GM12878 (cell line): ENCODE data around the gene IGHMBP2. TPM values are rescaled to one million over a fixed set of nuclear protein-coding genes. Genes with fewer than 3 reads are reported as not detected.

Experiments
- ATAC-seq: fragments of 200-7000 bp; cut with Tn5 transposase; 3 replicates; pipeline ENCODE4 v1.9.1; 2020; ENCODE audit warnings: mild to moderate bottlenecking, moderate library complexity
- BruUV-seq: library from RNA; stranded (reverse); fragments of 400-500 nt; replicated peaks from 2 replicates; lab custom pipeline; 2021; lab: Mats Ljungman, UMichigan
- CTCF ChIA-PET: fragments of 300-600 bp; sonication (Branson Sonifier 250); formaldehyde crosslinking; extraction: SDS; loops from one replicate; lab custom pipeline; 2021; ENCODE audit warnings: inconsistent platforms; lab: Yijun Ruan, JAX
- POLR2A ChIA-PET: fragments of 350-600 bp; formaldehyde crosslinking; extraction: SDS; loops from one replicate; lab custom pipeline; 2021; ENCODE audit warnings: inconsistent platforms; lab: Charles Lee
- RAD21 ChIA-PET: fragments of 300-600 bp; sonication (Branson Sonifier 250); formaldehyde crosslinking; loops from one replicate; lab custom pipeline; 2023; ENCODE audit warnings: antibody characterized with exemption; ENCODE audit not compliant: unreplicated experiment; lab: Charles Lee
- SMC1A ChIA-PET: fragments of 300-600 bp; sonication (Branson Sonifier 250); formaldehyde crosslinking; loops from one replicate; lab custom pipeline; 2023; ENCODE audit not compliant: unreplicated experiment, uncharacterized antibody; lab: Charles Lee
- DNase-seq: peaks from one replicate; pipeline ENCODE4 v3.0.0-alpha.2; 2011; ENCODE audit warnings: low read depth, low spot score
- FAIRE-seq: peaks from 3 replicates; lab custom pipeline; 2011; peaks lifted over from hg19 to GRCh38; lab: Jason Lieb, UNC
- H2AFZ ChIP-seq: 2 replicates; pipeline ENCODE4 v1.6.0; 2011; ENCODE audit warnings: low read depth, low read length, control low read depth; ENCODE audit not compliant: control insufficient read depth
- H3K27ac ChIP-seq: 2 replicates; pipeline ENCODE4 v1.5.1; 2011; ENCODE audit warnings: control low read depth; ENCODE audit not compliant: control insufficient read depth, insufficient read depth
- H3K27me3 ChIP-seq, 2 experiments: replicated peaks in 1 of 2; 2 replicates each; pipeline versions ENCODE4 v1.6.0 to v1.6.1; 2011; ENCODE audit warnings: low read length in 1 of 2; ENCODE audit not compliant: control insufficient read depth in 2 of 2, insufficient read depth in 2 of 2
- H3K36me3 ChIP-seq, 2 experiments: 2 replicates each; pipeline ENCODE4 v1.5.1; 2011; ENCODE audit warnings: low read length in 1 of 2; ENCODE audit not compliant: control insufficient read depth in 2 of 2, insufficient read depth in 2 of 2
- H3K4me1 ChIP-seq: 2 replicates; pipeline ENCODE4 v1.6.1; 2011; ENCODE audit warnings: mild to moderate bottlenecking, low read length, moderate library complexity, mixed read lengths; ENCODE audit not compliant: control insufficient read depth, insufficient read depth
- H3K4me2 ChIP-seq: 2 replicates; pipeline ENCODE4 v1.6.0; 2011; ENCODE audit warnings: control low read depth; ENCODE audit not compliant: control insufficient read depth, insufficient read depth
- H3K4me3 ChIP-seq: fragments of 200-600 bp; sonication (generic); 2 replicates; pipeline ENCODE4 v1.5.1; 2016
- H3K79me2 ChIP-seq: 2 replicates; pipeline ENCODE4 v1.6.0; 2011; ENCODE audit warnings: low read length; ENCODE audit not compliant: control insufficient read depth, insufficient read depth
- H3K9ac ChIP-seq: 2 replicates; pipeline ENCODE4 v1.8.0; 2011; ENCODE audit warnings: low read length, control low read depth, mixed read lengths; ENCODE audit not compliant: control insufficient read depth, insufficient read depth
- H3K9me3 ChIP-seq: replicated peaks from 3 replicates; pipeline ENCODE4 v1.5.1; 2011; ENCODE audit warnings: mild to moderate bottlenecking, low read length; ENCODE audit not compliant: control insufficient read depth, insufficient read depth
- H4K20me1 ChIP-seq: 2 replicates; pipeline ENCODE4 v1.6.0; 2011; ENCODE audit not compliant: control insufficient read depth, insufficient read depth
- CBX3 ChIP-seq: fragments of 200-600 bp; sonication (generic); IDR thresholded peaks from 2 replicates; pipeline ENCODE4 v1.6.1; 2016; ENCODE audit warnings: low read depth, borderline replicate concordance
- CTCF ChIP-seq, 3 experiments: IDR thresholded peaks in 2 of 3; conservative IDR thresholded peaks in 1 of 3; 2 replicates each; pipeline ENCODE4 v1.5.1; 2011; ENCODE audit warnings: low read depth in 3 of 3, low read length in 3 of 3, mild to moderate bottlenecking in 3 of 3, control low read depth in 2 of 3, moderate library complexity in 2 of 3, inconsistent platforms in 1 of 3, mixed read lengths in 1 of 3; ENCODE audit not compliant: control insufficient read depth in 2 of 3, insufficient read depth in 1 of 3; ENCODE audit errors: extremely low read depth in 1 of 3
- CUX1 ChIP-seq: IDR thresholded peaks from 2 replicates; pipeline ENCODE4 v1.6.1; 2012; ENCODE audit warnings: improper control_type of control experiment, low read depth, low read length; ENCODE audit not compliant: insufficient replicate concordance
- FOXM1 ChIP-seq: IDR thresholded peaks from 2 replicates; pipeline ENCODE4 v1.6.1; 2012; ENCODE audit warnings: low read depth, mild to moderate bottlenecking, inconsistent platforms, low read length, moderate library complexity
- HCFC1 ChIP-seq: fragments of 150-350 bp; IDR thresholded peaks from 2 replicates; pipeline ENCODE4 v1.6.1; 2014; ENCODE audit warnings: low read length
- MAX ChIP-seq: IDR thresholded peaks from 2 replicates; pipeline ENCODE4 v1.6.1; 2012; ENCODE audit warnings: low read depth, low read length, improper control_type of control experiment
- NR2C2 ChIP-seq: IDR thresholded peaks from 2 replicates; pipeline ENCODE4 v1.6.1; 2011; ENCODE audit warnings: borderline replicate concordance, low read depth; ENCODE audit not compliant: control insufficient read depth, insufficient read length
- SIX5 ChIP-seq: IDR thresholded peaks from 2 replicates; pipeline ENCODE4 v1.6.1; 2011; ENCODE audit warnings: mild to moderate bottlenecking, low read depth, low read length, moderate library complexity; ENCODE audit not compliant: severe bottlenecking
- SMC3 ChIP-seq: IDR thresholded peaks from 2 replicates; pipeline ENCODE4 v1.6.1; 2011; ENCODE audit warnings: low read length, improper control_type of control experiment, borderline replicate concordance
- SRF ChIP-seq, 2 experiments: IDR thresholded peaks; 2 replicates each; pipeline ENCODE4 v1.6.1; 2011; ENCODE audit warnings: low read depth in 2 of 2, low read length in 2 of 2, mild to moderate bottlenecking in 1 of 2, moderate library complexity in 1 of 2
- TCF12 ChIP-seq: IDR thresholded peaks from 2 replicates; pipeline ENCODE4 v1.6.1; 2011; ENCODE audit warnings: low read depth, mild to moderate bottlenecking, low read length
- TCF7 ChIP-seq: IDR thresholded peaks from 2 replicates; pipeline ENCODE4 v1.6.1; 2014; ENCODE audit warnings: antibody characterized with exemption, borderline replicate concordance
- USF2 ChIP-seq: IDR thresholded peaks from 2 replicates; pipeline ENCODE4 v1.6.1; 2011; ENCODE audit warnings: low read depth, low read length, improper control_type of control experiment, borderline replicate concordance
- WGBS: methylation state at CpG from one replicate; pipeline ENCODE4 v1.1.6; 2016; ENCODE audit warnings: low lambda C conversion rate; ENCODE audit not compliant: insufficient replicate concordance, insufficient coverage; ENCODE audit errors: missing lambda C conversion rate; 5-methylcytosine and 5-hydroxymethylcytosine counted together
- in situ Hi-C: fragments of 300-500 bp; cut with MboI; formaldehyde crosslinking; loops from 9 replicates; pipeline ENCODE4 v1.14.3; 2018; ENCODE audit warnings: mixed read lengths
- intact Hi-C: fragments of 100-400 bp; cut with micrococcal nuclease; formaldehyde crosslinking; loops from one replicate; pipeline ENCODE4 v1.14.2; 2022; ENCODE audit not compliant: unreplicated experiment
- polyA plus RNA-seq, 11 experiments: library from polyadenylated mRNA; depleted of rRNA in 4 of 11; unstranded in 6 of 11; stranded (reverse) in 5 of 11; fragments of >200 nt; fragmentation: Nextera tagmentation in 4 of 11; fragmentation: Illumina TruSeq in 1 of 11; extraction: Ambion mirVana in 4 of 11; extraction: Trizol in 1 of 11; gene quantifications; 1 replicate in 1 of 11; 2 replicates in 10 of 11; pipeline versions ENCODE4 v1.2.1 to v1.2.3, GENCODE V29; 2011 to 2016; ENCODE audit warnings: inconsistent platforms in 2 of 11, missing spikeins in 2 of 11, low read depth in 1 of 11
- total RNA-seq, 4 experiments: library from RNA; depleted of rRNA in 3 of 4; stranded (reverse); fragments of >200 nt in 3 of 4; fragmentation: Illumina TruSeq in 1 of 4; extraction: Trizol in 1 of 4; gene quantifications; 2 replicates each; pipeline versions ENCODE4 v1.2.1 to v1.2.3, GENCODE V29; 2013 to 2021

IGHMBP2 gene
- total and polyA plus RNA-seq, 10 of the 15 experiments (the other 5 are each of a cell fraction or from before 2014, with no cell fraction given): 1.4 to 20.1 (median 11.2) TPM

GRCh38 chr11:68932358-68932757 is 28.7 kb downstream of the IGHMBP2 start (continued):
- no peak for TF ChIP-seq CUX1
- no peak for TF ChIP-seq MAX
- no peak for TF ChIP-seq TCF12
- no peak for TF ChIP-seq HCFC1

GRCh38 chr11:68932933-68933577 is 29.4 kb downstream of the IGHMBP2 start:
- 94% methylated on average over 23 of the region's 24 CpGs for WGBS
- no TSS peak for BruUV-seq
- POLR2A ChIA-PET: no interaction called here
- no peak for TF ChIP-seq TCF7
- no peak for TF ChIP-seq USF2
- no peak for TF ChIP-seq CBX3
- TF ChIP-seq SMC3: no peak
- no peak for TF ChIP-seq SRF (IDR thresholded peaks at IDR 0.05; ENCODE audit: low read depth in 2 of 2, low read length in 2 of 2)
- no peak for TF ChIP-seq CTCF (IDR thresholded peaks at IDR 0.05 in 2 of 3, conservative IDR thresholded peaks at IDR 0.05 in 1 of 3; ENCODE audit: control insufficient read depth in 2 of 3, extremely low read depth in 1 of 3, insufficient read depth in 1 of 3, low read depth in 3 of 3, low read length in 3 of 3)
- TF ChIP-seq NR2C2: no peak
- TF ChIP-seq SIX5: no peak
- no peak for TF ChIP-seq FOXM1

More at GRCh38 chr11:68932933-68933577, 29.4 kb downstream of the IGHMBP2 start:
- ChIA-PET CTCF (no interaction called here), SMC1A (no interaction called here), RAD21 (no interaction called here)
- peaks cover 6 to 34% of the 10 kb centered on the region in 2 experiments; a peak in 3 of 4 replicates for H3K36me3 ChIP-seq
- no peak overlapping the region for H3K4me2 ChIP-seq
- H3K9ac ChIP-seq: no peak overlapping the region
- no peak overlapping the region for H2AFZ ChIP-seq
- no peaks in the 10 kb centered on the region for H4K20me1 ChIP-seq
- no peak for DNase-seq
- no peak overlapping the region for H3K4me3 ChIP-seq
- ATAC-seq: no peak
- H3K4me1 ChIP-seq: no peaks in the 10 kb centered on the region
- H3K79me2 ChIP-seq: no peaks in the 10 kb centered on the region
- intact Hi-C loops (no loop called here), in situ Hi-C loops (no loop called here)
- no peak for FAIRE-seq
- no peaks in the 10 kb centered on the region for H3K27me3 ChIP-seq
- no peaks in the 10 kb centered on the region for H3K9me3 ChIP-seq
- no peak overlapping the region for H3K27ac ChIP-seq
